ENCODE measurements around the gene MYO15B. TPM values are rescaled to one million over a fixed set of nuclear protein-coding genes. Genes with fewer than 3 reads are reported as not detected.

The MYO15B gene
- total and polyA plus RNA-seq, 2 of the 13 experiments (the other 11 are each of a cell fraction or from before 2014, with no cell fraction given): 2.8 to 8.1 TPM

- TF ChIP-seq ZSCAN9 (CRISPR knock-in tag; IDR thresholded peaks at IDR 0.05; ENCODE audit: borderline replicate concordance) (peak; percentile 91; the same call in 1 of the 2 replicates), SSRP1 (CRISPR knock-in tag; IDR thresholded peaks at IDR 0.05) (peak; percentile 83; the same call in 1 of the 2 replicates), MED8 (CRISPR knock-in tag; IDR thresholded peaks at IDR 0.05; ENCODE audit: insufficient replicate concordance) (no peak), KDM4B (CRISPR knock-in tag; IDR thresholded peaks at IDR 0.05) (peak; percentile 98), ZC3H4 (CRISPR knock-in tag; IDR thresholded peaks at IDR 0.05; ENCODE audit: borderline replicate concordance) (no peak), ZIK1 (CRISPR knock-in tag; IDR thresholded peaks at IDR 0.05; ENCODE audit: borderline replicate concordance, low read depth) (no peak), NR0B2 (CRISPR knock-in tag; IDR thresholded peaks at IDR 0.05) (peak; percentile 91), ZNF260 (CRISPR knock-in tag; IDR thresholded peaks at IDR 0.05; ENCODE audit: borderline replicate concordance, low read depth) (no peak), PHF21A (CRISPR knock-in tag; IDR thresholded peaks at IDR 0.05) (peak; percentile 99), ELF3 (CRISPR knock-in tag; IDR thresholded peaks at IDR 0.05) (peak; percentile 61; the same call in 1 of the 2 replicates), FOSL2 (CRISPR knock-in tag; IDR thresholded peaks at IDR 0.05) (peak; percentile 93), NKX3-1 (CRISPR knock-in tag; IDR thresholded peaks at IDR 0.05) (no peak), RARA (CRISPR knock-in tag; IDR thresholded peaks at IDR 0.05) (peak; percentile 94), NFE2L2 (IDR thresholded peaks at IDR 0.05; ENCODE audit: low read length) (no peak), MXI1 (IDR thresholded peaks at IDR 0.05; ENCODE audit: borderline replicate concordance, low read depth, low read length) (peak; percentile 68; the same call in 1 of the 3 replicates), ZNF431 (CRISPR knock-in tag; IDR thresholded peaks at IDR 0.05; ENCODE audit: borderline replicate concordance, low read depth) (0 out of 2 replicates have a peak, but pooled peaks have one; percentile 42), TRIM22 (IDR thresholded peaks at IDR 0.05) (no peak), PBX3 (CRISPR knock-in tag; IDR thresholded peaks at IDR 0.05; ENCODE audit: borderline replicate concordance) (no peak), NRL (CRISPR knock-in tag; IDR thresholded peaks at IDR 0.05; ENCODE audit: borderline replicate concordance) (peak; percentile 73), YY1 (IDR thresholded peaks at IDR 0.05; ENCODE audit: insufficient read depth, insufficient replicate concordance, low read depth, low read length) (peak; percentile 62), MLX (CRISPR knock-in tag; IDR thresholded peaks at IDR 0.05) (peak; percentile 72; the same call in 1 of the 2 replicates), ZNF7 (CRISPR knock-in tag; IDR thresholded peaks at IDR 0.05) (no peak), ZNF788 (CRISPR knock-in tag; IDR thresholded peaks at IDR 0.05; ENCODE audit: borderline replicate concordance) (peak; percentile 97; the same call in 1 of the 2 replicates), KMT2B (CRISPR knock-in tag; IDR thresholded peaks at IDR 0.05) (peak; percentile 54; the same call in 1 of the 2 replicates), NR2C2 (CRISPR knock-in tag; IDR thresholded peaks at IDR 0.05; ENCODE audit: borderline replicate concordance) (peak; percentile 74), GLI4 (CRISPR knock-in tag; IDR thresholded peaks at IDR 0.05; ENCODE audit: borderline replicate concordance) (peak; percentile 88; the same call in 1 of the 2 replicates), SCMH1 (CRISPR knock-in tag; IDR thresholded peaks at IDR 0.05; ENCODE audit: borderline replicate concordance) (no peak), IRX3 (CRISPR knock-in tag; IDR thresholded peaks at IDR 0.05; ENCODE audit: borderline replicate concordance, low read depth) (peak; percentile 78)
Measured at GRCh38 chr17:75557075-75557851, 30.3 kb upstream of the MYO15B start (continued).

Measured in HepG2 (cell line).